ENCODE results near the gene ABCC2.
"Not testable (repeated sequence)": the region's sequence is repeated elsewhere in the genome, so short reads cannot be mapped to it uniquely, and the experiment has no call there.

Gene ABCC2

GRCh38 chr10:99853655-99854054 lies 71.2 kb downstream of the ABCC2 start:
- no peak for DNase-seq (ENCODE audit: low spot score)

GRCh38 chr10:99854860-99855259 lies 72.4 kb downstream of the ABCC2 start:
- DNase-seq (ENCODE audit: low spot score) = peak; percentile 32

GRCh38 chr10:99855479-99856071 lies 73.1 kb downstream of the ABCC2 start:
- no peak for DNase-seq (ENCODE audit: low spot score)

- no peak for DNase-seq (ENCODE audit: low spot score)
Observed at GRCh38 chr10:99858849-99859248, 76.4 kb downstream of the ABCC2 start.

GRCh38 chr10:99859585-99859984 lies 77.1 kb downstream of the ABCC2 start:
- DNase-seq (ENCODE audit: low spot score) = peak; percentile 42

GRCh38 chr10:99860466-99860865 lies 78.0 kb downstream of the ABCC2 start:
- DNase-seq (ENCODE audit: low spot score) = no peak

- not testable (repeated sequence) for DNase-seq (ENCODE audit: low spot score)
Observed at GRCh38 chr10:99863535-99864240, 81.2 kb downstream of the ABCC2 start.

GRCh38 chr10:99867250-99867649 lies 84.8 kb downstream of the ABCC2 start:
- DNase-seq (ENCODE audit: low spot score) = not testable (repeated sequence)

GRCh38 chr10:99869581-99870122 lies 87.2 kb downstream of the ABCC2 start:
- DNase-seq (ENCODE audit: low spot score) = no peak

GRCh38 chr10:99870123-99870730 lies 87.8 kb downstream of the ABCC2 start:
- DNase-seq (ENCODE audit: low spot score) = no peak

- DNase-seq (ENCODE audit: low spot score) = peak; percentile 61
Observed at GRCh38 chr10:99872367-99873162, 90.1 kb downstream of the ABCC2 start.

GRCh38 chr10:99873846-99874245 lies 91.4 kb downstream of the ABCC2 start:
- DNase-seq (ENCODE audit: low spot score) = no peak

GRCh38 chr10:99874341-99875085 lies 92.1 kb downstream of the ABCC2 start:
- no peak for DNase-seq (ENCODE audit: low spot score)

- DNase-seq (ENCODE audit: low spot score) = no peak
Observed at GRCh38 chr10:99875473-99875872, 93.0 kb downstream of the ABCC2 start.

GRCh38 chr10:99880080-99880835 lies 97.8 kb downstream of the ABCC2 start:
- DNase-seq (ENCODE audit: low spot score) = no peak

GRCh38 chr10:99881371-99881770 lies 98.9 kb downstream of the ABCC2 start:
- DNase-seq (ENCODE audit: low spot score) = no peak

GRCh38 chr10:99883523-99883922 lies 101.1 kb downstream of the ABCC2 start:
- no peak for DNase-seq (ENCODE audit: low spot score)

GRCh38 chr10:99888622-99889021 lies 106.2 kb downstream of the ABCC2 start:
- no peak for DNase-seq (ENCODE audit: low spot score)

- no peak for DNase-seq (ENCODE audit: low spot score)
Observed at GRCh38 chr10:99894613-99895012, 112.2 kb downstream of the ABCC2 start.

- not testable (repeated sequence) for DNase-seq (ENCODE audit: low spot score)
Observed at GRCh38 chr10:99895066-99895465, 112.6 kb downstream of the ABCC2 start.

- no peak for DNase-seq (ENCODE audit: low spot score)
Observed at GRCh38 chr10:99895867-99896266, 113.4 kb downstream of the ABCC2 start.

All from HuH-7 (cell line).